Fibroblast of peridontal ligament (primary cell): ENCODE results near the gene CNTNAP1.
"Not testable (repeated sequence)": the region's sequence is repeated elsewhere in the genome, so short reads cannot be mapped to it uniquely, and the experiment has no call there.

Experiments
- DNase-seq: peaks from one replicate; pipeline ENCODE4 v3.0.0-alpha.2; 2010; ENCODE audit errors: extremely low read depth

CNTNAP1 gene

DNA sequence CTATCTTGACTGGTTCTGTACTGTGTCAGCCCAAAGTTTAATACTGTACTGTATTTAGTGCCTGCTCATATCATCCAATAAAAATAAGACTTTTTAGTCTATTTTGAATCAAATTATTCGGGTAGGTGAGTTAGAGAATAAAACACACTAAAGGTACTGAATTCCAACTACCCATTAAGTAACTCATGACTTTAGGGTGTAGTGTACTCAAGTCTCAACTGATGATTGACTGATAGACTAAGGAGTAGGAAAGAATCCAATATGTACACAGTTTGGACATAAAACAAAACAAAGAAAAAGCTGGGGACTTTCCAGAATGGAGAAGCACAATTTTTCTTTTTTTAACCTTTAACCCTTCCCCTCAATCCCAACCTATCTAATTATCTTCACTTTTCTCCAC, 58.4 kb downstream of the CNTNAP1 start:
- DNase-seq = no peak

DNA sequence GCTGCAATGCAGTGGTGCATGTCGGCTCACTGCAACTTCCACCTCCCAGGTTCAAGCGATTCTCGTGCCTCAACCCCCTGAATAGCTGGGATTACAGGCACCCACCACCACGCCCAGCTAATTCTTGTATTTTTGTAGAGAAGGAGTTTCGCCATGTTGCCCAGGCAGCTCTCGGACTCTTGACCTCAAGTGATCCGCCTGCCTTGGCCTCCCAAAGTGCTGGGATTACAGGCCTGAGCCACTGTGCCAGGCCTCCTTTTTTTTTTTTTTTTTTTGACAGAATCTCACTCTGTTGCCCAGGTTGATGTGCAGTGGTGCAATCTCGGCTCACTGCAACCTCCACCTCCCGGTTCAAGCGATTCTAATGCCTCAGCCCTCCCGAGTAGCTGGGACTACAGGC, 60.6 kb downstream of the CNTNAP1 start:
- not testable (repeated sequence) for DNase-seq

DNA sequence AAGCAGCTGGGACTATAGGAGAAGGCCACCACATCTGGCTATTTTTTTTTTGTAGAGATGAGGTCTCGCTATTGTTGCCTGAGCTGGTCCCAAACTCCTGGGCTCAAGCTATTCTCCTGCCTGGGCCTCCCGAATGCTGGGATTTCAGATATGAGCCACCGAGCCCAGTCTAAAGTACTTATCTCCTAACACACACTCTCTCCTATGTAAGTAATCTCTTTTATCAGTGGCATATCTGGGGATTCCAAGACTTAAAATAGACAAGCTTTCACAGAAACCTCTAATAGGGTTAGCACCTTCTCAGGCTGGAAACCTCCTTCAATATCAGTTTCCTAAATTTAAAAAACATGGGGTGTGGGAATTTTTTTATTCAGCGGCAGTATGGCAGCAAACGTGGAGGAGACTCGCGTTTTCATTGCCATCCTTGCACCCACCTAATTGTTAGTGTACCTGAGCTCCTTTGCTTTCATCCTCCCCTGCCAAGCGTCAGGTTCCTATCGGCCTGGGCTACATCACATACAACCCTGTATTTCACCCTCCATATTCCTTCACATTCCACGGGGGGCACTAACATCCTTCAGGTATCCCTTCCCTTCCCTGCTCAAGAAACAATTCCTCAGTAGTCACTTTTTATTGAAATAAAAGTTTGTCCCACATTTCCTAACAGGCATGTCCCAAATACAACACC, 61.4 kb downstream of the CNTNAP1 start:
- no peak for DNase-seq

DNA sequence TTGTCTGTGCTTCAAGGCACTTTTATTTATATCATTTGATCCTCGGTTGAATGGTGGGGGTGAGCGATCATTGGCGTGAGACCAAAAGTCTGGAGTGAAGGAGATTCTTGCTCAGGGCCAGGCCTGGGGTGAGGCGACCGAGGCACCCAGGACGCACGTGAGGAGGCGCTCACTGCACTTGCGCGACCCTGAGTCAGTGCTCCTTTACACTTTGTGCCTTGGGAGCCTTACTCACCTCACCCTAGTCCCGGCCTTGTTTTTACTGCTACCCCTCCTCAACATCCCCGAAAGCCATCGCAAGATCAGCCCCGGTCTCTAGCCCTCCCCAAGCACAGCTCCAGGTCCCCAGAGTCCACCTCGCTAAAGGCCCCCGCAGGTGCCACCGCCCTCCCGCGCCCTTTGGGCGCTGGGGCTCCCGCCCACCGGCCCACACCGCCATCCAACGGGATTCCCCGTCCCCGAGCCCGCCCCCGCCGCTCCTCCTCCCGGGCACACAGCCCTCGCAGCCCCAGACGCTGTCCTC, 62.0 kb downstream of the CNTNAP1 start:
- peak; percentile 33 for DNase-seq

DNA sequence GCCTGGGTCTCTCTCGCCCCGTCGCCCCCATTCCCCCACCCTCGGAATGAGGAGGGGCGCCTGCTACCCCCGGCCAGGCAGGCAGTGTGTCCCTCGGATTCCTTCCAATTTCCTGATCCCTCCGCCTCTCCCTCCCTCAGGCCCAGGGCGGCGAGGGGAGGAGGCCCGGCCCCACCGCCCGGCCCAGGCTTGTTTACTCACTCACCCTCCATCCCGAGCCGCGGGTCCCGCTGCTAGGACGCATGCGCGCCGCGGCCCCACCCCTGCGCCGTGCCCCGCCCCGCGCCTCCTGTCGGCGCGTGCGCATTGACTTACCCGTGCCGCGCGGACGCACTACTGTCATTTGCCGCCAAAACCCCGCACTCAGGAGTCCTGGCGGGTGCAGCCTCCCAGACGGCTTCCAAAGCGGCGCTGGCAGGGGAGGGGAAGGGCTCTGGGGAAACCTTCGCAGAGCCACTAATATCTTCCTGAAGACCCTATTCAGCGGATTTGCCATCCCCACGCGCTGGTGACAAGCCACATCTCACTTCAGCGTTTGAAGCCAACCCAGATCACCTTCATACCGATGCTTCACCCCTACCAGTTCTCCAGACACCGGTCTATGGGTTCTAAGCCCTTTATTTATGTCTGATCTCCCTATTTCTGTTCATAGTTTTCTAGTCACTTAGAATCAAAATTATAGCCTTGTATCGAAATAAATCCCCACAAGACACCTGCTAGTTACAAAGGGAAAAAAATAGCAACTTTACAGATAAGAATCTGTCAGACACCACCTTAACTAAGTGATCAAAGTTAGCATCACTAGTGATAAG, 62.7 kb downstream of the CNTNAP1 start, which contains the start of gene EZH1:
EZH1 (minus strand) TSS at position 235 of the 812 bp plus-strand sequence. CDS start 16,099 bp downstream, outside the sequence.
- DNase-seq = peak; percentile 79

DNA sequence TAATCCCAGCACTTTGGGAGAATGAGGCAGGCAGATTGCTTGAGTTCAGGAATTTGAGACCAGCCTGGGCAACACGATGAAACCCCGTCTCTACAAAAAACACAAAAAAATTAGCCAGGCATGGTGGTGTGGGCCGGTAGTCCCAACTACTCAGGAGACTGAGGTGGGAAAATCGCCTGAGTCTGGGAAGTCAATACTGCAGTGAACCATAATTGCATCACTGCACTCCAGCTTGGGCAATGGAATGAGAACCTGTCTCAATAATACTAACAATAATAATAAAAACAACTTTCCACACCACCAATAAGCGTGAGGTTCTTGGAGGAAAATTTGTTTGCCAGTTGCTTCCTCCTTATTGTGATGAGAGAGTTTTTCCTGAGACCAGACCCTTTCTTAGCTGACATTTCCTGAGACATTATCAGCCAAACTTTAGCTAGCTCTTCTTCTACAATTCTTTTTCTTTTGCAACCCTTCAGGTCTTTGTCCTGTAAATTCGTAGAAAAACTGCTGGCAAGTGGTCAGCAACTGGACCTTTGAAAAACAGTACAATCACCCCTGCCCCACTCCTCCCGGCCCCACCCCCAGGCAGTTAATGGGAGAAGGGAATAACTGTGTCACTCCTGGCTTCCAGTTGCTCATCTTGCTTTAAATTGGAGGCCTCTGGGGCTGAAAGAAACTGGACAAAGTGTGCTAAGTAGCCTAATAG, 66.0 kb downstream of the CNTNAP1 start:
- no peak for DNase-seq

DNA sequence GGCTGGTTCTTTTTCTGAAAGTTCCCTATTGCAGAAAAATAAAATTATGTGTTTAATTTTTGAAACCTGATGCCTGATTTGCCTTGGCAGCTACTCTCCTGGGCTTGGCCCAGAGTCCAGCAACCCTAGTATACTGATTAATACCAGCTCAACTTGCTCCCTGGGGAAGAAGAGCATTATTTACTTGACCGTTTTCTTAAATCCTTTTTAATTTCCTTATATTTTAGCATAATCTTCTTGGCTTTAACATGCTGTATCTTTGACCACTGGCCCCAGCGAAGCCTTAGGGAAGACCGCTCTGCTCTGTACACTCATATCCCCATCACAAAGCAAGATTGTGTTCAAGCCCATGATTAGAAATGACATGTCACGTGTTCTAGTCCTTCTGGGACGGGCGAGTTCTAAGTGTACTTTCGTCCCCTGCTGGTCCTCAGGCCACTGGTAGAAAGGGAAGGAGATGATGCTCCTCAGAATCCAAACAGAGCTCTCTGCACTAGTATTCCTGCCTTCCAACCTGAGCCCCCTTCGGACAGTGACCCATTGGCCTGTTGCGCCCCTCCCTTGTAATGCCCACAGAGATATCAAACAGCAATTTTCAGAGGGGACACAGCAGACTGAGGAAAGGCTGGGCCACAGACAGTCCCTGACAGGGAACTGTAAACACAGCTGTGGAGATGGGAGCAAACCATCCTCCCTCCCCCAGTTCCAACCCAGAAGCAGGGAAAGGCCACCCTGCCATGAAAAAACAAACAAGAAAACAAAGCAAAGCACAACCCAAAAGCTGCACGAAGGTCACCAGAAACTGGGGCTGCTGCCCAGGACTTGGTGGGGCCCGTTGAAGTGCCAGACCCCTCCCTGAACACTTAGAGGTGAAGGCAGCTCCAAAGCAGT, 66.8 kb downstream of the CNTNAP1 start:
- peak; percentile 58 for DNase-seq
